ENCODE results near the gene SMYD3. TPM values are rescaled to one million over a fixed set of nuclear protein-coding genes. Genes with fewer than 3 reads are reported as not detected.
"Not testable (repeated sequence)": the region's sequence is repeated elsewhere in the genome, so short reads cannot be mapped to it uniquely, and the experiment has no call there.

Gene SMYD3
- polyA plus RNA-seq, 1 donor from 2014 or later, result 35.9 TPM

DNA sequence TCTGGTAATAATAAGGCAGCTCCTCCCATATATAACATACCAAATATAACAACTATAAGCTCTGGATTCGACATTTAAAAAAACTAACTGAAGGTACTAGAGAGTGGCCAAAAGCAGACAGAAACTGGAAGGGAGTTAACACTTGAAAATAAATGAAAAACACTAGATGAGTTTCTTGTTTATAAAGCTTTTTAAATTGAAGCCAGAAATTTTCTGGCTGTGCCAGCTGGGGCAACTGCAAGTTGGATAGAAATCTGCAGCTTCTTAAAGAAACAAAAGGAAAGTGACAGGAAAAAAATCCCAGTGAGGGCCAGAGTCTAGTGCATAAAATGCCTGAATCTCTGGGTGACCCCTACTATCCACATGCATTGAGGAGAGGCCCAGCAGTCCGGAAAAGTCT, 432.7 kb downstream of the SMYD3 start:
- Mint-ChIP-seq H3K27ac (no peak overlapping the region), H3K9me3 (peaks cover 0 to 5% (median 4%) of the 10 kb centered on the region in 3 donors), H3K36me3 (peaks cover 4% of the 10 kb centered on the region), H3K4me1 (no peaks in the 10 kb centered on the region), H3K27me3 (no peaks in the 10 kb centered on the region), H3K4me3 (no peak overlapping the region)

- peaks cover 0 to 6% (median 2%) of the 10 kb centered on the region in 3 donors for H3K4me1 Mint-ChIP-seq
- no peak overlapping the region for H3K4me3 Mint-ChIP-seq
- peaks cover 5% of the 10 kb centered on the region for H3K36me3 Mint-ChIP-seq
- H3K27ac Mint-ChIP-seq, result no peak overlapping the region
- H3K9me3 Mint-ChIP-seq, result peaks cover 0 to 5% (median 4%) of the 10 kb centered on the region in 3 donors
- no peaks in the 10 kb centered on the region for H3K27me3 Mint-ChIP-seq
Measured at GRCh38 chr1:246072456-246072955, 434.6 kb downstream of the SMYD3 start.

GRCh38 chr1:246071981-246072380, 435.1 kb downstream of the SMYD3 start:
- H3K9me3 Mint-ChIP-seq, H3K27me3 Mint-ChIP-seq, H3K27ac Mint-ChIP-seq, H3K4me3 Mint-ChIP-seq, H3K4me1 Mint-ChIP-seq, H3K36me3 Mint-ChIP-seq: not testable (repeated sequence)

DNA sequence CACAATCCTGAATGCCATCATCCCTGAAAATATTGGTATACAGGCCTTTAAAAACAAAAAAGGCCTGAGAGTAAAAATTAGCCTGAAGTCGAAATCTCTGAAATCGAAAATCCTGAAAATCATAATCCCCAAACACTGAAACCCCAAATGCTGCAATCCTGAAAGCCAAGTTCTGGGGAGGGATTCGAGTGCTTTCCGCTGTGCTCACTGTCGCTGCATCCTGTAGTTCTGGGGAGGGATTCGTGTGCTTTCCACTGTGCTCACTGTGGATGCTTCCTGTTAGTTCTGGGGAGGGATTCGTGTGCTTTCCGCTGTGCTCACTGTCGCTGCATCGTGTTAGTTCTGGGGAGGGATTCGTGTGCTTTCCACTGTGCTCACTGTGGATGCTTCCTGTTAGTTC, 435.5 kb downstream of the SMYD3 start:
- H3K27me3 Mint-ChIP-seq, H3K9me3 Mint-ChIP-seq, H3K4me1 Mint-ChIP-seq, H3K27ac Mint-ChIP-seq, H3K36me3 Mint-ChIP-seq, H3K4me3 Mint-ChIP-seq: not testable (repeated sequence)

DNA sequence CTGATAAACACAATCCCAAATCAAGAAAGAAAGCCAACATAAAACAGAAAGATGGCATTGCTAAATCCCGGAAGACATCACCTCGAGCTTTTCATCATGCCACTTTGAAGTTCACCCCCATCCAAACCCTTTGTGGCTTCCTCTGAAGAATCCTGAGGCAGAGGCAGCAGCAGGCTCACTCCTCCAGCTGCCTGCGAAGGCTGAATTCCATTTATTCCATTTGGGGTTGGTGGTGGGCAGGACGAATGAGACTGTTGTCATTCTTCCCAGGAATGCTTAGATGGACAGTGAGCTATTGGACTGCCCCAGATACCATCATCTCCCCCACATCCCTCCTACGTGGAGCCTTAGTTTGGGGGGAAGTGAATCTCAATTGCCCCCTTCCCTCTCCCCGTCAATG, 437.5 kb downstream of the SMYD3 start:
- Mint-ChIP-seq H3K9me3 (no peaks in the 10 kb centered on the region), H3K27ac (no peak overlapping the region), H3K4me3 (no peak overlapping the region), H3K4me1 (peaks cover 0 to 7% (median 2%) of the 10 kb centered on the region in 3 donors), H3K27me3 (no peaks in the 10 kb centered on the region), H3K36me3 (peaks cover 10% of the 10 kb centered on the region)

- Mint-ChIP-seq H3K27ac (no peak overlapping the region), H3K27me3 (no peaks in the 10 kb centered on the region), H3K36me3 (peaks cover 8% of the 10 kb centered on the region), H3K9me3 (no peaks in the 10 kb centered on the region), H3K4me1 (peaks cover 0 to 7% (median 2%) of the 10 kb centered on the region in 3 donors), H3K4me3 (no peak overlapping the region)
Measured at GRCh38 chr1:246068619-246069509, 438.2 kb downstream of the SMYD3 start.

DNA sequence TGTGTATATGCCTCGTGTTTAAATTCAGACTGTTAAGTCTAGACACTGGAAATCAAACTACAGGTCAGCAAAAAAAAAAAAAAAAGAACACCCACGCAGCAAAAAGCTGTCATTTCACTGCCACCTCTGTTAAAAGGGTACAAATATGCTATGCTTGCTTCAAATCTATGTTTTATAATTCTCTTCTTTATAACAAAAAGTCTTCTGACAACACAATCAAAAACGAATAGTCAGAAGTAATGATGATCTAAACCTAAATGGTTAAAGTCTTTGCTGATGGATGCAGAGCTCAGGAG, 438.9 kb downstream of the SMYD3 start:
- Mint-ChIP-seq H3K9me3 (no peaks in the 10 kb centered on the region), H3K4me3 (no peak overlapping the region)

GRCh38 chr1:246067432-246068216, 439.5 kb downstream of the SMYD3 start:
- peaks cover 10% of the 10 kb centered on the region for H3K36me3 Mint-ChIP-seq
- H3K4me3 Mint-ChIP-seq, result peak overlapping the region in 1 of 4 donors; percentile 33
- peak overlapping the region in 1 of 3 donors; percentile 59 for H3K27ac Mint-ChIP-seq
- no peaks in the 10 kb centered on the region for H3K9me3 Mint-ChIP-seq
- H3K27me3 Mint-ChIP-seq, result no peaks in the 10 kb centered on the region
- H3K4me1 Mint-ChIP-seq, result peaks cover 0 to 7% (median 2%) of the 10 kb centered on the region in 3 donors

More for the DNA sequence above, 438.9 kb downstream of the SMYD3 start:
- Mint-ChIP-seq H3K4me1 (peaks cover 0 to 7% (median 2%) of the 10 kb centered on the region in 3 donors), H3K36me3 (peaks cover 8% of the 10 kb centered on the region), H3K27ac (no peak overlapping the region), H3K27me3 (no peaks in the 10 kb centered on the region)

GRCh38 chr1:246066573-246066972, 440.5 kb downstream of the SMYD3 start:
- no peaks in the 10 kb centered on the region for H3K27me3 Mint-ChIP-seq

GRCh38 chr1:246065592-246065991, 441.5 kb downstream of the SMYD3 start:
- no peak overlapping the region for H3K4me3 Mint-ChIP-seq
- H3K36me3 Mint-ChIP-seq, result peaks cover 10% of the 10 kb centered on the region
- H3K4me1 Mint-ChIP-seq, result peaks cover 0 to 7% (median 2%) of the 10 kb centered on the region in 3 donors
- no peaks in the 10 kb centered on the region for H3K27me3 Mint-ChIP-seq
- H3K27ac Mint-ChIP-seq, result no peak overlapping the region
- H3K9me3 Mint-ChIP-seq, result no peaks in the 10 kb centered on the region

More at GRCh38 chr1:246066573-246066972, 440.5 kb downstream of the SMYD3 start:
- peaks cover 0 to 7% (median 2%) of the 10 kb centered on the region in 3 donors for H3K4me1 Mint-ChIP-seq
- H3K36me3 Mint-ChIP-seq, result peaks cover 10% of the 10 kb centered on the region
- H3K9me3 Mint-ChIP-seq, result no peaks in the 10 kb centered on the region
- H3K27ac Mint-ChIP-seq, result no peak overlapping the region
- H3K4me3 Mint-ChIP-seq, result no peak overlapping the region

DNA sequence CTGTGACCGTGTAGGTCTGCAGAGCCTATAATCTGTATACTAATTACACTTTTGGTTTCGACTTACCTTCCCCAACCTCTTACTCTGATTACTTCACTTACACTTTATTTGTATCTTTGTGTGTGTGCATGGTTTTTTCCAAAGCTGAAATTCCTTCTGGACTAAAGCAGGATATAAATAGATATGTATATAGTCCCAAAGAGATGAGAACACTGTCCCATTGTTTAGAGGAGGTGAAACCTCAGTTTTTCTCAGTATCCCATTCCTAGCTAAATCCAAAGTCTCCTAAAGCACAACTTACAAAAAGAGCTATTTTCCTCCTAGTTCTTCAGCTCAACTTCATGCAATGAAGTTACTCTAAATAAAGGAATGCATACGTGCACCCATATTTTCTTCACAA, 442.2 kb downstream of the SMYD3 start:
- Mint-ChIP-seq H3K9me3 (no peaks in the 10 kb centered on the region), H3K4me3 (no peak overlapping the region), H3K27ac (no peak overlapping the region), H3K36me3 (peaks cover 10% of the 10 kb centered on the region), H3K27me3 (no peaks in the 10 kb centered on the region), H3K4me1 (peaks cover 0 to 7% (median 2%) of the 10 kb centered on the region in 3 donors)

- no peaks in the 10 kb centered on the region for H3K27me3 Mint-ChIP-seq
- no peaks in the 10 kb centered on the region for H3K9me3 Mint-ChIP-seq
- H3K27ac Mint-ChIP-seq, result peak overlapping the region in 1 of 3 donors; percentile 40
- peaks cover 9% of the 10 kb centered on the region for H3K36me3 Mint-ChIP-seq
- H3K4me3 Mint-ChIP-seq, result no peak overlapping the region
- peaks cover 0 to 7% (median 0%) of the 10 kb centered on the region in 3 donors for H3K4me1 Mint-ChIP-seq
Measured at GRCh38 chr1:246063013-246063616, 444.0 kb downstream of the SMYD3 start.

DNA sequence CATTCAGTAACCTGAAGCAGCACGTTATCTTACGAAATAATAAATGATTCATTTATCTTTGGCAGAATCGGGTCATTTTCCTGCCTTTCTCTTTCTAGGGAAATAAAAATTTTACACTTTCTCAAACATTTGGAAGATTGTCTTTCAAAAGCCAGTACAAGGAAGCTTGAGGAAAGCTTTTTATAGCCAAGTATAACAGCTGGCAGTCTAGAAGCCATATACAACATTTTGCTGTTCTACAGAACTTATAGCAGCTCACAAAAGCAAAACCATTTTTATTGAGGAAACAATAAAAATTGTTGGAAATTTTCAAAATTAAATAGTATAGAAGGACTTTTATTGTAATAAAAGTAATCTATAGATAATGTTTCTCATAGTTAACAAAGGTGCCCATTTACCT, 448.6 kb downstream of the SMYD3 start:
- peaks cover 0 to 1% (median 0%) of the 10 kb centered on the region in 3 donors for H3K4me1 Mint-ChIP-seq
- no peak overlapping the region for H3K27ac Mint-ChIP-seq
- peaks cover 0 to 6% (median 5%) of the 10 kb centered on the region in 3 donors for H3K9me3 Mint-ChIP-seq
- no peaks in the 10 kb centered on the region for H3K27me3 Mint-ChIP-seq
- H3K4me3 Mint-ChIP-seq, result no peak overlapping the region
- H3K36me3 Mint-ChIP-seq, result peaks cover 14% of the 10 kb centered on the region

GRCh38 chr1:246052603-246053002, 454.5 kb downstream of the SMYD3 start:
- H3K9me3 Mint-ChIP-seq, result peaks cover 0 to 6% (median 5%) of the 10 kb centered on the region in 3 donors

More at GRCh38 chr1:246052603-246053002, 454.5 kb downstream of the SMYD3 start:
- H3K4me1 Mint-ChIP-seq, result peaks cover 0 to 1% (median 0%) of the 10 kb centered on the region in 3 donors
- no peak overlapping the region for H3K4me3 Mint-ChIP-seq
- no peaks in the 10 kb centered on the region for H3K27me3 Mint-ChIP-seq
- no peak overlapping the region for H3K27ac Mint-ChIP-seq
- peaks cover 12% of the 10 kb centered on the region for H3K36me3 Mint-ChIP-seq
